Lower leg skin (tissue), 4 donors: ENCODE data around the gene REC8. TPM values are rescaled to one million over a fixed set of nuclear protein-coding genes. Genes with fewer than 3 reads are reported as not detected.

ENCODE experiments used
- DNase-seq, 2 donors: peaks; one replicate each; pipeline ENCODE4 v3.0.0-alpha.2; 2019; ENCODE audit warnings: low spot score in 2 of 2
- H3K4me3 ChIP-seq: fragments of 200-600 bp; sonication (generic); 2 replicates; pipeline ENCODE4 v1.5.1; 2017; ENCODE audit warnings: mild to moderate bottlenecking, low read depth; ENCODE audit not compliant: poor library complexity, severe bottlenecking
- CTCF ChIP-seq, 3 donors: fragments of 450-650 bp; IDR thresholded peaks; one replicate each; pipeline ENCODE4 v1.5.1; 2016; ENCODE audit warnings: antibody characterized with exemption in 3 of 3, mild to moderate bottlenecking in 3 of 3, moderate library complexity in 2 of 3
- POLR2A ChIP-seq, 2 donors: fragments of 450-650 bp; IDR thresholded peaks; one replicate each; pipeline ENCODE4 v1.6.1; 2016 to 2017; ENCODE audit warnings: antibody characterized with exemption in 2 of 2, mild to moderate bottlenecking in 1 of 2, moderate library complexity in 1 of 2
- WGBS, 2 donors: methylation state at CpG; one replicate each; pipeline ENCODE4 v1.1.5; 2018; 5-methylcytosine and 5-hydroxymethylcytosine counted together
- intact Hi-C: fragments of 100-400 bp; cut with DNase I; formaldehyde crosslinking; loops from one replicate; pipeline ENCODE4 v1.15.0; 2023; ENCODE audit warnings: low total_unique reads
- total RNA-seq, 4 donors: library from RNA; depleted of rRNA; stranded (reverse); fragments of >200 nt; gene quantifications; one replicate each; pipeline ENCODE4 v1.1.0, GENCODE V29; 2016

REC8 gene
- total RNA-seq, 4 donors from 2014 or later: 1.2 to 7.1 (median 2.4) TPM

- TF ChIP-seq POLR2A (IDR thresholded peaks at IDR 0.05) (no peak), CTCF (IDR thresholded peaks at IDR 0.05) (no peak)
- intact Hi-C loops: no loop called here
- H3K4me3 ChIP-seq: no peak overlapping the region
- DNase-seq: no peak
- 82 to 88% methylated on average over 12 of the region's 12 CpGs for WGBS, 2 donors
These were observed 5.4 kb downstream of the REC8 start for GRCh38 chr14:24177041-24177825.

- intact Hi-C loops: no loop called here
- no peak overlapping the region for H3K4me3 ChIP-seq
- no peak for DNase-seq
- 86 to 93% methylated on average over 14 of the region's 14 CpGs for WGBS, 2 donors
- TF ChIP-seq POLR2A (IDR thresholded peaks at IDR 0.05) (no peak), CTCF (IDR thresholded peaks at IDR 0.05) (no peak)
These were observed 6.0 kb downstream of the REC8 start for GRCh38 chr14:24177891-24178290.

- WGBS, 2 donors: 86 to 89% methylated on average over 12 of the region's 12 CpGs
- intact Hi-C loops: no loop called here
- DNase-seq: no peak
- TF ChIP-seq CTCF (IDR thresholded peaks at IDR 0.05): no peak
- no peak overlapping the region for H3K4me3 ChIP-seq
These were observed 6.7 kb downstream of the REC8 start for GRCh38 chr14:24178399-24179178.

- no peak overlapping the region for H3K4me3 ChIP-seq
- TF ChIP-seq POLR2A (IDR thresholded peaks at IDR 0.05): no peak
- no peak for TF ChIP-seq CTCF (IDR thresholded peaks at IDR 0.05)
- WGBS, 2 donors: 87 to 89% methylated on average over 12 to 13 of the region's 14 CpGs
- DNase-seq: no peak
- intact Hi-C loops: no loop called here
These were observed 7.5 kb downstream of the REC8 start for GRCh38 chr14:24179294-24179960.

GRCh38 chr14:24179961-24180796 is 8.3 kb downstream of the REC8 start:
- DNase-seq: no peak
- intact Hi-C loops: no loop called here
- 58 to 63% methylated on average over 16 to 18 of the region's 18 CpGs for WGBS, 2 donors

More at GRCh38 chr14:24179961-24180796, 8.3 kb downstream of the REC8 start:
- TF ChIP-seq POLR2A (IDR thresholded peaks at IDR 0.05) (no peak), CTCF (IDR thresholded peaks at IDR 0.05) (no peak)
- no peak overlapping the region for H3K4me3 ChIP-seq
